Glutamatergic neuron (in vitro differentiated cells): ENCODE data around the gene CDKN3. TPM values are rescaled to one million over a fixed set of nuclear protein-coding genes. Genes with fewer than 3 reads are reported as not detected.
A peak's percentile ranks its signal among the peaks of the same experiment; 100 is the strongest.
"Not testable (repeated sequence)": the region's sequence is repeated elsewhere in the genome, so short reads cannot be mapped to it uniquely, and the experiment has no call there.

Experiments
- DNase-seq: peaks from one replicate; pipeline ENCODE4 v3.0.0; 2022
- H3K27ac Mint-ChIP-seq: one replicate; pipeline ENCODE4 v1.8.0; 2020; ENCODE audit warnings: mild to moderate bottlenecking, mixed read lengths, inconsistent platforms; ENCODE audit not compliant: unreplicated experiment
- H3K27me3 Mint-ChIP-seq: one replicate; pipeline ENCODE4 v1.8.0; 2020; ENCODE audit warnings: mild to moderate bottlenecking, moderate library complexity, mixed read lengths, inconsistent platforms; ENCODE audit not compliant: unreplicated experiment
- H3K36me3 Mint-ChIP-seq: one replicate; pipeline ENCODE4 v1.8.0; 2020; ENCODE audit warnings: mild to moderate bottlenecking, mixed read lengths, inconsistent platforms; ENCODE audit not compliant: unreplicated experiment
- H3K4me1 Mint-ChIP-seq: one replicate; pipeline ENCODE4 v1.8.0; 2020; ENCODE audit warnings: mild to moderate bottlenecking, low read depth, mixed read lengths, inconsistent platforms; ENCODE audit not compliant: unreplicated experiment
- H3K4me3 Mint-ChIP-seq: one replicate; pipeline ENCODE4 v1.8.0; 2020; ENCODE audit warnings: mild to moderate bottlenecking, mixed read lengths, inconsistent platforms; ENCODE audit not compliant: unreplicated experiment
- H3K9me3 Mint-ChIP-seq: one replicate; pipeline ENCODE4 v1.8.0; 2020; ENCODE audit warnings: mild to moderate bottlenecking, moderate library complexity, mixed read lengths, inconsistent platforms; ENCODE audit not compliant: unreplicated experiment
- CTCF ChIP-seq: fragments of 200-600 bp; sonication (generic); IDR thresholded peaks from one replicate; pipeline ENCODE4 v1.5.0; 2021; ENCODE audit not compliant: partially characterized antibody, unreplicated experiment
- total RNA-seq: library from RNA; stranded (reverse); fragmentation: NEBNext Ultra II Directional; extraction: Animal tissue kit (Norgen Biotek cat#: 25700); gene quantifications from one replicate; pipeline ENCODE4 v1.2.1, GENCODE V29; 2021; ENCODE audit not compliant: unreplicated experiment

The CDKN3 gene
- total RNA-seq, 1 donor from 2014 or later = 4.4 TPM

DNA sequence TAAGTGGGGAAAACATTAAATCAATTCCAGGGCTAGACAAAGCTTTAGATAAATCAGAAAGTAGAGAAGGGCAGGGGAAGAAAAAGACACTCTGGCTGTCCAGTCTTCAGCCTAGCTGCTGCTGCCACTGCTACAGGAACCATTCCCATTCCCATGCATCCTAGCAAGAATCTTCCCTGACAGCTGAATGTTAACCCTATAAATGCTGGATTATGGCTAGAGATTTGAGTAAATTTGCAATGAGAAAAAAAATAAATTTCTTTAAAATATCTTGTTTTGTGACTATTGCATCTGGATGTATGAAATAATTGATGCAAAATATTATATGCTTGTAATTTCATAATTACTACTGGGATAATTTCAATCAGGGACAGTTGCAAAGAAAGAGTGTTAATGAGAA, 15.0 kb upstream of the CDKN3 start:
- Mint-ChIP-seq H3K27me3 (peaks cover 3% of the 10 kb centered on the region), H3K4me3 (no peak overlapping the region)

GRCh38 chr14:54383835-54384234, 13.0 kb upstream of the CDKN3 start:
- Mint-ChIP-seq H3K4me1 (no peaks in the 10 kb centered on the region), H3K4me3 (no peak overlapping the region), H3K27me3 (no peaks in the 10 kb centered on the region), H3K9me3 (no peaks in the 10 kb centered on the region), H3K36me3 (no peaks in the 10 kb centered on the region), H3K27ac (no peak overlapping the region)
- no peak for DNase-seq
- TF ChIP-seq CTCF = no peak

More for the DNA sequence above, 15.0 kb upstream of the CDKN3 start:
- TF ChIP-seq CTCF = no peak
- no peaks in the 10 kb centered on the region for H3K36me3 Mint-ChIP-seq
- no peaks in the 10 kb centered on the region for H3K4me1 Mint-ChIP-seq
- DNase-seq = no peak
- no peaks in the 10 kb centered on the region for H3K9me3 Mint-ChIP-seq
- no peak overlapping the region for H3K27ac Mint-ChIP-seq

DNA sequence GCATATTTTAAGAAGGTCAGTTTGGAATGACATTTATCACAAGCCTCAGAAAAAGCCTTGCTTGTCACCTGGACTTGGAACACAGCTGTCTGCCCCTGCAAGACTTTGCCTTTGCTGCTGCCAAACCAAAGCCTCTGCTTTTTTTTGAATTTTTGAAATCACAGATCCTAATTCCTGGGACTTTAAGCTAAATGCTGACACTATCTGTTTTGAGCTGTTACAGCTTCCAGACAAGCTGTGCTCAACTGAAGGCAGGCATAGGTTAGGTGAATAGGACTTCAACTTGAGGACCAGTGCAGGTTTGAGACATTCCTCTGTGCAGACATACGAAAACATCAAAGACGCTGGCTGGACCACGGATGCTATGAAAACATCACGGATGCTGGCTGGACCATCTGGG, 11.3 kb upstream of the CDKN3 start:
- Mint-ChIP-seq H3K36me3 (no peaks in the 10 kb centered on the region), H3K9me3 (no peaks in the 10 kb centered on the region), H3K4me1 (no peaks in the 10 kb centered on the region), H3K4me3 (no peak overlapping the region), H3K27me3 (no peaks in the 10 kb centered on the region), H3K27ac (no peak overlapping the region)
- DNase-seq = no peak
- TF ChIP-seq CTCF = no peak

GRCh38 chr14:54387328-54387727, 9.5 kb upstream of the CDKN3 start:
- no peaks in the 10 kb centered on the region for H3K36me3 Mint-ChIP-seq
- H3K27me3 Mint-ChIP-seq = peaks cover 4% of the 10 kb centered on the region
- H3K4me3 Mint-ChIP-seq = no peak overlapping the region
- H3K9me3 Mint-ChIP-seq = peaks cover 2% of the 10 kb centered on the region
- no peak overlapping the region for H3K27ac Mint-ChIP-seq
- no peaks in the 10 kb centered on the region for H3K4me1 Mint-ChIP-seq
- DNase-seq = no peak
- no peak for TF ChIP-seq CTCF

GRCh38 chr14:54392131-54392859, 4.5 kb upstream of the CDKN3 start:
- TF ChIP-seq CTCF = no peak
- Mint-ChIP-seq H3K4me3 (no peak overlapping the region), H3K27me3 (peaks cover 11% of the 10 kb centered on the region), H3K36me3 (no peaks in the 10 kb centered on the region), H3K4me1 (no peaks in the 10 kb centered on the region), H3K9me3 (peaks cover 6% of the 10 kb centered on the region), H3K27ac (no peak overlapping the region)
- DNase-seq = no peak

GRCh38 chr14:54392986-54393884, 3.6 kb upstream of the CDKN3 start:
- not testable (repeated sequence) for H3K4me1 Mint-ChIP-seq, H3K27ac Mint-ChIP-seq, DNase-seq, H3K36me3 Mint-ChIP-seq, H3K9me3 Mint-ChIP-seq
- Mint-ChIP-seq H3K27me3 (peaks cover 11% of the 10 kb centered on the region), H3K4me3 (peak overlapping the region; percentile 72)
